Ovary (tissue), 3 donors: ENCODE data around the gene NUPR1.

Experiments
- EP300 ChIP-seq: sonication (generic); formaldehyde crosslinking; IDR thresholded peaks from one replicate; pipeline ENCODE4 v1.6.1; 2017; ENCODE audit warnings: antibody characterized with exemption
- POLR2A ChIP-seq: fragments of 450-650 bp; IDR thresholded peaks from one replicate; pipeline ENCODE4 v1.6.1; 2017; ENCODE audit warnings: antibody characterized with exemption, mild to moderate bottlenecking, moderate library complexity
- TF ChIP-seq, protein P1 (sequence below), 3 donors: fragments of 450-650 bp in 2 of 3; fragments of 200-600 bp in 1 of 3; IDR thresholded peaks; one replicate each; pipeline versions ENCODE4 v1.5.1 to v1.8.0; 2016 to 2022; ENCODE audit warnings: antibody characterized with exemption in 3 of 3, mild to moderate bottlenecking in 1 of 3
- donor health status: DM: no; HTN: no; CAD: no.

GRCh38 chr16:28528463-28528867 lies 10.3 kb downstream of the NUPR1 start:
- TF ChIP-seq, protein P1, sequence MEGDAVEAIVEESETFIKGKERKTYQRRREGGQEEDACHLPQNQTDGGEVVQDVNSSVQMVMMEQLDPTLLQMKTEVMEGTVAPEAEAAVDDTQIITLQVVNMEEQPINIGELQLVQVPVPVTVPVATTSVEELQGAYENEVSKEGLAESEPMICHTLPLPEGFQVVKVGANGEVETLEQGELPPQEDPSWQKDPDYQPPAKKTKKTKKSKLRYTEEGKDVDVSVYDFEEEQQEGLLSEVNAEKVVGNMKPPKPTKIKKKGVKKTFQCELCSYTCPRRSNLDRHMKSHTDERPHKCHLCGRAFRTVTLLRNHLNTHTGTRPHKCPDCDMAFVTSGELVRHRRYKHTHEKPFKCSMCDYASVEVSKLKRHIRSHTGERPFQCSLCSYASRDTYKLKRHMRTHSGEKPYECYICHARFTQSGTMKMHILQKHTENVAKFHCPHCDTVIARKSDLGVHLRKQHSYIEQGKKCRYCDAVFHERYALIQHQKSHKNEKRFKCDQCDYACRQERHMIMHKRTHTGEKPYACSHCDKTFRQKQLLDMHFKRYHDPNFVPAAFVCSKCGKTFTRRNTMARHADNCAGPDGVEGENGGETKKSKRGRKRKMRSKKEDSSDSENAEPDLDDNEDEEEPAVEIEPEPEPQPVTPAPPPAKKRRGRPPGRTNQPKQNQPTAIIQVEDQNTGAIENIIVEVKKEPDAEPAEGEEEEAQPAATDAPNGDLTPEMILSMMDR (IDR thresholded peaks at IDR 0.05) = no peak
- TF ChIP-seq POLR2A (no peak), EP300 (no peak)
